ENCODE measurements around the gene RLN3. TPM values are rescaled to one million over a fixed set of nuclear protein-coding genes. Genes with fewer than 3 reads are reported as not detected.
"Not testable (repeated sequence)": the region's sequence is repeated elsewhere in the genome, so short reads cannot be mapped to it uniquely, and the experiment has no call there.

Gene RLN3
- total and polyA plus RNA-seq, 2 experiments from 2014 or later = not detected

DNA sequence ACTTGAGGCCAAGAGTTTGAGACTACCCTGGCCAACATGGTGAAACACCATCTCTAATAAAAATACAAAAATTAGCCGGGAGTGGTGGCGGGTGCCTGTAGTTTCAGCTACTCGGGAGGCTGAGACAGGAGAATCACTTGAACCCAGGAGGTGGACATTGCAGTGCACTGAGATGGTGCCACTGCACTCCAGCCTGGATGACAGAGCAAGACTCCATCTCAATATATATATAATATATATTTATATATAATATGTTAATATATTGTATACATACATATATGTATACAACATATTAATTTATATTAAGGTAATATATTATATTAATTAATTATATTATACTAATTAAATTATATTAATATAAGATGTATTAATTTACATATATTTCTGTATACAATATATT is 8.2 kb upstream of the RLN3 start:
- not testable (repeated sequence) for H3K9me3 Mint-ChIP-seq; H3F3A ChIP-seq (replicated peaks; ENCODE audit: low read depth); H4K20me1 ChIP-seq (replicated peaks; ENCODE audit: insufficient read depth); H3K4me1 ChIP-seq (ENCODE audit: insufficient read depth); H3K4me3 Mint-ChIP-seq; H3K27ac Mint-ChIP-seq; H3K36me3 Mint-ChIP-seq (ENCODE audit: low read depth); DNase-seq (ENCODE audit: low spot score); H3K27ac ChIP-seq (ENCODE audit: low read depth); H3K79me2 ChIP-seq (replicated peaks; ENCODE audit: insufficient read depth); H3K27me3 Mint-ChIP-seq (ENCODE audit: insufficient read depth, low read depth, poor library complexity); H2AFZ ChIP-seq; H3K4me2 ChIP-seq; ATAC-seq; H3K4me3 ChIP-seq; H3K36me3 ChIP-seq (ENCODE audit: insufficient read depth); H3K9me2 ChIP-seq (ENCODE audit: insufficient read depth); H3K27me3 ChIP-seq (ENCODE audit: insufficient read depth); H3K4me1 Mint-ChIP-seq

DNA sequence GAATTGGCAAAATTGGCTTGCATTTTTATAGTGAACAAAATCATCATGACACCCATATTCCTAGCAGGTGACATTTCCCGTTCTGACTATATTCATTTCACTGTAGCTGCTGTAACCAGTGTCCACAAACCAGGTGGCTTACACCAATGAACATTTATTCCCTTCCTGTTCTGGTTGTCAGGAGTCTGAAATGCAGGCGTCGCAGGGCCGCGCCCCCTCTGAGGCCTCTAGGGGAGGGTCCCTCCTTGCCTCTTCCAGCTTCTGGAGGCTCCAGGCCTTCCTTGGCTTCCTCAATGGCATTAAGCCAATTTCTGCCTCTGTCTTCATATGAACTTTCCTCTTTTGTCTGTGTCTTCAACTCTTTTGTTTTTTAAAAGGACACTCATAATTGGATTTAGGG is 6.5 kb upstream of the RLN3 start:
- no peak overlapping the region for H3K4me3 Mint-ChIP-seq
- Histone ChIP-seq H3K4me3 (no peak overlapping the region), H4K20me1 (replicated peaks; ENCODE audit: insufficient read depth) (no peaks in the 10 kb centered on the region), H3F3A (replicated peaks; ENCODE audit: low read depth) (0 out of 2 replicates have a peak, but pooled peaks cover 6% of the 10 kb centered on the region), H3K36me3 (ENCODE audit: insufficient read depth) (no peaks in the 10 kb centered on the region), H3K27me3 (ENCODE audit: insufficient read depth) (no peaks in the 10 kb centered on the region), H3K4me1 (ENCODE audit: insufficient read depth) (no peaks in the 10 kb centered on the region), H3K79me2 (replicated peaks; ENCODE audit: insufficient read depth) (no peaks in the 10 kb centered on the region), H3K27ac (ENCODE audit: low read depth) (no peak overlapping the region), H2AFZ (no peak overlapping the region), H3K4me2 (no peak overlapping the region), H3K9me2 (ENCODE audit: insufficient read depth) (no peaks in the 10 kb centered on the region)
- ATAC-seq (peak; percentile 32), DNase-seq (ENCODE audit: low spot score) (peak; percentile 53)
- no peak for TF ChIP-seq NANOG (IDR thresholded peaks at IDR 0.05; ENCODE audit: borderline replicate concordance)
- TF ChIP-seq, protein P1, sequence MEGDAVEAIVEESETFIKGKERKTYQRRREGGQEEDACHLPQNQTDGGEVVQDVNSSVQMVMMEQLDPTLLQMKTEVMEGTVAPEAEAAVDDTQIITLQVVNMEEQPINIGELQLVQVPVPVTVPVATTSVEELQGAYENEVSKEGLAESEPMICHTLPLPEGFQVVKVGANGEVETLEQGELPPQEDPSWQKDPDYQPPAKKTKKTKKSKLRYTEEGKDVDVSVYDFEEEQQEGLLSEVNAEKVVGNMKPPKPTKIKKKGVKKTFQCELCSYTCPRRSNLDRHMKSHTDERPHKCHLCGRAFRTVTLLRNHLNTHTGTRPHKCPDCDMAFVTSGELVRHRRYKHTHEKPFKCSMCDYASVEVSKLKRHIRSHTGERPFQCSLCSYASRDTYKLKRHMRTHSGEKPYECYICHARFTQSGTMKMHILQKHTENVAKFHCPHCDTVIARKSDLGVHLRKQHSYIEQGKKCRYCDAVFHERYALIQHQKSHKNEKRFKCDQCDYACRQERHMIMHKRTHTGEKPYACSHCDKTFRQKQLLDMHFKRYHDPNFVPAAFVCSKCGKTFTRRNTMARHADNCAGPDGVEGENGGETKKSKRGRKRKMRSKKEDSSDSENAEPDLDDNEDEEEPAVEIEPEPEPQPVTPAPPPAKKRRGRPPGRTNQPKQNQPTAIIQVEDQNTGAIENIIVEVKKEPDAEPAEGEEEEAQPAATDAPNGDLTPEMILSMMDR (conservative IDR thresholded peaks at IDR 0.05; ENCODE audit: low read depth in 2 of 2) = no peak
- no peaks in the 10 kb centered on the region for H3K36me3 Mint-ChIP-seq (ENCODE audit: low read depth)
- peaks cover 4% of the 10 kb centered on the region; the same call in 2 of the 3 replicates for H3K4me1 Mint-ChIP-seq
- H3K27me3 Mint-ChIP-seq (ENCODE audit: insufficient read depth, low read depth, poor library complexity) = peaks cover 5% of the 10 kb centered on the region
- H3K9me3 Mint-ChIP-seq = no peaks in the 10 kb centered on the region
- H3K27ac Mint-ChIP-seq = no peak overlapping the region

DNA sequence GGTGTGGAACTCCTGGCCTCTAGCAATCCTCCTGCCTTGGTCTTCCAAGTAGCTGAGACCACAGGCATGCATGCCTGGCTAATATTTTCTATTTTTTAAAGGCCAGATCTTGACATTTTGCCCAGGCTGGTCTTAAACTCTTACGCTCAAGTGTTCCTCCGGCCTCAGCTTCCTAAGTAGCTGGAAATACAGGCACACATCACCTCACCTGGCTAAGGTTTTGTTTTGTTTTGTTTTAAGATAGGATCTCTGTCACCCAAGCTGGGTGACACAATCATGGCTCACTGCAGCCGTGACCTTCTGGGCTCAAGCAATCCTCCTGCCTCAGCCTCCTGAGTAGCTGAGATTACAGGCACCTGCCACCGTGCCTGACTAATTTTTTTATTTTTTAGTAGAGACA is 5.5 kb upstream of the RLN3 start:
- no peak overlapping the region for H3K27ac ChIP-seq (ENCODE audit: low read depth)
- DNase-seq (ENCODE audit: low spot score) (no peak), ATAC-seq (no peak)
- TF ChIP-seq STAT1 (IDR thresholded peaks at IDR 0.05; ENCODE audit: unreplicated experiment) = no peak
- no peak for TF ChIP-seq JUNB (IDR thresholded peaks at IDR 0.05; ENCODE audit: unreplicated experiment)
- no peak for TF ChIP-seq ZNF114 (CRISPR knock-in tag; IDR thresholded peaks at IDR 0.05)
- TF ChIP-seq, protein P2, sequence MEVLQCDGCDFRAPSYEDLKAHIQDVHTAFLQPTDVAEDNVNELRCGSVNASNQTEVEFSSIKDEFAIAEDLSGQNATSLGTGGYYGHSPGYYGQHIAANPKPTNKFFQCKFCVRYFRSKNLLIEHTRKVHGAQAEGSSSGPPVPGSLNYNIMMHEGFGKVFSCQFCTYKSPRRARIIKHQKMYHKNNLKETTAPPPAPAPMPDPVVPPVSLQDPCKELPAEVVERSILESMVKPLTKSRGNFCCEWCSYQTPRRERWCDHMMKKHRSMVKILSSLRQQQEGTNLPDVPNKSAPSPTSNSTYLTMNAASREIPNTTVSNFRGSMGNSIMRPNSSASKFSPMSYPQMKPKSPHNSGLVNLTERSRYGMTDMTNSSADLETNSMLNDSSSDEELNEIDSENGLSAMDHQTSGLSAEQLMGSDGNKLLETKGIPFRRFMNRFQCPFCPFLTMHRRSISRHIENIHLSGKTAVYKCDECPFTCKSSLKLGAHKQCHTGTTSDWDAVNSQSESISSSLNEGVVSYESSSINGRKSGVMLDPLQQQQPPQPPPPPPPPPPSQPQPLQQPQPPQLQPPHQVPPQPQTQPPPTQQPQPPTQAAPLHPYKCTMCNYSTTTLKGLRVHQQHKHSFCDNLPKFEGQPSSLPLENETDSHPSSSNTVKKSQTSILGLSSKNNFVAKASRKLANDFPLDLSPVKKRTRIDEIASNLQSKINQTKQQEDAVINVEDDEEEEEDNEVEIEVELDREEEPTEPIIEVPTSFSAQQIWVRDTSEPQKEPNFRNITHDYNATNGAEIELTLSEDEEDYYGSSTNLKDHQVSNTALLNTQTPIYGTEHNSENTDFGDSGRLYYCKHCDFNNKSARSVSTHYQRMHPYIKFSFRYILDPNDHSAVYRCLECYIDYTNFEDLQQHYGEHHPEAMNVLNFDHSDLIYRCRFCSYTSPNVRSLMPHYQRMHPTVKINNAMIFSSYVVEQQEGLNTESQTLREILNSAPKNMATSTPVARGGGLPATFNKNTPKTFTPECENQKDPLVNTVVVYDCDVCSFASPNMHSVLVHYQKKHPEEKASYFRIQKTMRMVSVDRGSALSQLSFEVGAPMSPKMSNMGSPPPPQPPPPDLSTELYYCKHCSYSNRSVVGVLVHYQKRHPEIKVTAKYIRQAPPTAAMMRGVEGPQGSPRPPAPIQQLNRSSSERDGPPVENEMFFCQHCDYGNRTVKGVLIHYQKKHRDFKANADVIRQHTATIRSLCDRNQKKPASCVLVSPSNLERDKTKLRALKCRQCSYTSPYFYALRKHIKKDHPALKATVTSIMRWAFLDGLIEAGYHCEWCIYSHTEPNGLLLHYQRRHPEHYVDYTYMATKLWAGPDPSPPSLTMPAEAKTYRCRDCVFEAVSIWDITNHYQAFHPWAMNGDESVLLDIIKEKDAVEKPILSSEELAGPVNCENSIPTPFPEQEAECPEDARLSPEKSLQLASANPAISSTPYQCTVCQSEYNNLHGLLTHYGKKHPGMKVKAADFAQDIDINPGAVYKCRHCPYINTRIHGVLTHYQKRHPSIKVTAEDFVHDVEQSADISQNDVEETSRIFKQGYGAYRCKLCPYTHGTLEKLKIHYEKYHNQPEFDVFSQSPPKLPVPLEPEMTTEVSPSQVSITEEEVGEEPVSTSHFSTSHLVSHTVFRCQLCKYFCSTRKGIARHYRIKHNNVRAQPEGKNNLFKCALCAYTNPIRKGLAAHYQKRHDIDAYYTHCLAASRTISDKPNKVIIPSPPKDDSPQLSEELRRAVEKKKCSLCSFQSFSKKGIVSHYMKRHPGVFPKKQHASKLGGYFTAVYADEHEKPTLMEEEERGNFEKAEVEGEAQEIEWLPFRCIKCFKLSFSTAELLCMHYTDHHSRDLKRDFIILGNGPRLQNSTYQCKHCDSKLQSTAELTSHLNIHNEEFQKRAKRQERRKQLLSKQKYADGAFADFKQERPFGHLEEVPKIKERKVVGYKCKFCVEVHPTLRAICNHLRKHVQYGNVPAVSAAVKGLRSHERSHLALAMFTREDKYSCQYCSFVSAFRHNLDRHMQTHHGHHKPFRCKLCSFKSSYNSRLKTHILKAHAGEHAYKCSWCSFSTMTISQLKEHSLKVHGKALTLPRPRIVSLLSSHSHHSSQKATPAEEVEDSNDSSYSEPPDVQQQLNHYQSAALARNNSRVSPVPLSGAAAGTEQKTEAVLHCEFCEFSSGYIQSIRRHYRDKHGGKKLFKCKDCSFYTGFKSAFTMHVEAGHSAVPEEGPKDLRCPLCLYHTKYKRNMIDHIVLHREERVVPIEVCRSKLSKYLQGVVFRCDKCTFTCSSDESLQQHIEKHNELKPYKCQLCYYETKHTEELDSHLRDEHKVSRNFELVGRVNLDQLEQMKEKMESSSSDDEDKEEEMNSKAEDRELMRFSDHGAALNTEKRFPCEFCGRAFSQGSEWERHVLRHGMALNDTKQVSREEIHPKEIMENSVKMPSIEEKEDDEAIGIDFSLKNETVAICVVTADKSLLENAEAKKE (CRISPR knock-in tag; IDR thresholded peaks at IDR 0.05) = no peak
- TF ChIP-seq ZNF331 (CRISPR knock-in tag; IDR thresholded peaks at IDR 0.05; ENCODE audit: low read depth) = no peak
- no peaks in the 10 kb centered on the region for H3K27me3 ChIP-seq (ENCODE audit: insufficient read depth)
- H3K4me1 Mint-ChIP-seq = peaks cover 4% of the 10 kb centered on the region; the same call in 2 of the 3 replicates
- H3F3A ChIP-seq (replicated peaks; ENCODE audit: low read depth) = 0 out of 2 replicates have a peak, but pooled peaks cover 6% of the 10 kb centered on the region
- no peak overlapping the region for H2AFZ ChIP-seq
- no peaks in the 10 kb centered on the region for H3K4me1 ChIP-seq (ENCODE audit: insufficient read depth)
- H3K4me3 Mint-ChIP-seq = no peak overlapping the region
- no peaks in the 10 kb centered on the region for H3K36me3 ChIP-seq (ENCODE audit: insufficient read depth)
- no peak overlapping the region for H3K27ac Mint-ChIP-seq
- no peak overlapping the region for H3K4me3 ChIP-seq
- H3K27me3 Mint-ChIP-seq (ENCODE audit: insufficient read depth, low read depth, poor library complexity) = peaks cover 5% of the 10 kb centered on the region
- no peak overlapping the region for H3K4me2 ChIP-seq
- H3K9me3 Mint-ChIP-seq = no peaks in the 10 kb centered on the region
- no peaks in the 10 kb centered on the region for H3K9me2 ChIP-seq (ENCODE audit: insufficient read depth)
- no peaks in the 10 kb centered on the region for H3K79me2 ChIP-seq (replicated peaks; ENCODE audit: insufficient read depth)
- no peaks in the 10 kb centered on the region for H4K20me1 ChIP-seq (replicated peaks; ENCODE audit: insufficient read depth)
- no peaks in the 10 kb centered on the region for H3K36me3 Mint-ChIP-seq (ENCODE audit: low read depth)
